ENCODE measurements around the gene REELD1.

Gene REELD1

DNA sequence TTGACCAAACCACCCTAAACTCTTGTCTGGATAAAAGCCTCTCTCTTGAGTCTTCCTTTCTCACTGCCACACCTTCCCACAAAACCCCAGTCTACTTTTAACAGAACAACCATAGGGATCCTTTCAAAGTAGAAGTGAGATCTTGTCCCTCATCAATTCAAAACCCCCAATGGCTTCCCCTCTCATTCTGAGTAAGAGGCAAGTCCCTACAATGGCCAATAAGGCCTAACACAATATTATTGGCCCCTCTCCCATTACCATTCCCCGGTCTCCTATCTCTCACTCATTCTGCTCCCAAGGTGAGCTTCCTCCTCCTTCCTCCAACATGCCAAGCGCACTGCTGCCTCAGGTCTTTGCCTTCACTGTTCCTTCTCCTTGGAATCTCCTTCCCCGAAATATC lies 57.1 kb downstream of the REELD1 start:
- no peak for DNase-seq

DNA sequence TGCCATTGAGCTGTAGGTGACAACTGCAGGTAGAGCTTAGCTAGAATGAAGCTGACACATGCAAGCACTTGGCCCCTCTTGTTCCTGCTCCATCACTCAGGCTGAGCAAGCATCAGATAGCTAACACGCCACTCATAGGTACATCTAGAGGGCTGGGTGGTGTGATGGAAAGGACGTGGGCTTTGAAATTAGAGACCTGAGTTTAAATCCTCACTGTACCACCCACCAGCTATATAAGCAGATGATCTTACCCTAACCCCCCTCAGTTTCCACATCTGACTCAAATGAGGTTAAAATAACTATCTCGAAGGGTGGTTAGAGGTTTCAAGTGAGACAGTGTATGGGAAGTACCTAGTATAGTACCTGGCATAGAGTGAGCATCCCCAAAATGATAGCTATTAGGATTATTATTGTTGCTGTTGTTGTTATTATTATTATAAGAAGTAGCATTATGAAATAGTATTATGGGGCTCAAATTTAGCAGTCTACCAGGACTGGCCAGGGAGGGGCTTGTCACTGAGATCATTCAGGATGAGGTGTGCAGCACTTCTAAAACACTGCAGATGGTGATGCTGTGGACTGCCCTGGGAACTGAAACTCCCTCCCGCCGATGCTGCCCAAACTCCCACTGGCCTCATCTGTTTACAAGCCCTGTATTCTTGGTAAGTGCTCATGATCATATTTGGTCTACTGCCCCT lies 59.0 kb downstream of the REELD1 start:
- no peak for DNase-seq

DNA sequence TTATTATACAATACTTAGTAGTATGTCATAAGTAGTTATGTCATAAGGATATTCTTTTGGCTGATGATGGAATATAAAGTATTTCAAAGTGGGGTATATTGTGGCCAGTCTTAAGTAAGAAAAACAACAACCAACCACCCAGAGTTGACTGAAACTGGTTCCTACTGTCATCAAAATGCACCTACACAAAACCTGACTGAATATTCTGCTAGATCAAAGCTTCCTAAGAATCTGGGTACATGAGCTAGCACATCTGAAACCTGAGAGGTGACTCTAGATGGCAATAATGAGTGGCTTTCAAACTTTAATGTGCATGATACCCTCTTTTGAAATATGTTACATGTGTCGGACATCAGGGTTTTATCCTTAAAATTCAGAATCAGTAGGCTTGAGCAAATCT lies 60.4 kb downstream of the REELD1 start:
- DNase-seq = no peak

DNA sequence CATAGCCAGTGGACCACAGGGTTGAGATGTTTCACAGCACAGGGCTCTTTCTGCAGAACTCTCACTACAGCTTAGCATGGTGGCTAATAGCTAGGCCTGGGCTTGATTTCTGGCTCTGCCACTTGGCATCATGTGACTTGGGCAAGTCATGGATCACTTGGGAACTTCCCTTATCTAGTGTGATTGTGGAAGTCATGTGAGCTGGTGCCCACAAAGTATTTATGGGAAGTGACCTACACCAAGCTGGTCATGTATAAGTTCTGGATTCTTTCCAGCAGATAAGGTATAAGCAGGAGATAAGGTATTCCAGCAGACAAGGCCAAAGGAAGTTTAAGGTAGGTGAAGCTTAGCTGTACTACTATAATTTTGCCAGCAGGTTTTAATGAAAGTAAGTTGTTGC lies 61.0 kb downstream of the REELD1 start:
- no peak for DNase-seq

DNA sequence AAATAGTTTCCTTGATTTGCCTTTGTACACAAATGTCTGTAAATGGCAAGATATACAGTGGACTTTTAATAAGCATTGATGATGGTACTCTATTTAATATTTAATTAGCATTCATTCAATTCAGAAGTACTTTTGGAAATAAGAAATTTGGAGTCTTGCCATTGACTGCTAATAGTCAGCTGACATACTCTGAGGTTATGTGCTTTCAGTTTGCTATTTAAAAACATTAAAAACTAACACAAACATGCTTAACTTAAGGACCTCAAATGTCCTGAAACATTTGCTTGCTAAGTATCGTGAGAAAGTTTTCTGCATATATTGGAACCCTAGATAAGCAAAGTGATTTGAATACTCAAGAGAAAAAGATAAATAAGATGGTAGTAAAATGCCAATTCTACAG lies 64.6 kb downstream of the REELD1 start:
- no peak for DNase-seq
